GM19025 (cell line): ENCODE results near the gene DNM1.
"Not testable (repeated sequence)": the region's sequence is repeated elsewhere in the genome, so short reads cannot be mapped to it uniquely, and the experiment has no call there.

Experiments used
- ATAC-seq: cut with Tn5 transposase; IDR thresholded peaks from one replicate; pipeline ENCODE4 v1.9.1; 2021; ENCODE audit warnings: mild to moderate bottlenecking, low read depth, moderate library complexity; ENCODE audit not compliant: unreplicated experiment

The DNM1 gene

DNA sequence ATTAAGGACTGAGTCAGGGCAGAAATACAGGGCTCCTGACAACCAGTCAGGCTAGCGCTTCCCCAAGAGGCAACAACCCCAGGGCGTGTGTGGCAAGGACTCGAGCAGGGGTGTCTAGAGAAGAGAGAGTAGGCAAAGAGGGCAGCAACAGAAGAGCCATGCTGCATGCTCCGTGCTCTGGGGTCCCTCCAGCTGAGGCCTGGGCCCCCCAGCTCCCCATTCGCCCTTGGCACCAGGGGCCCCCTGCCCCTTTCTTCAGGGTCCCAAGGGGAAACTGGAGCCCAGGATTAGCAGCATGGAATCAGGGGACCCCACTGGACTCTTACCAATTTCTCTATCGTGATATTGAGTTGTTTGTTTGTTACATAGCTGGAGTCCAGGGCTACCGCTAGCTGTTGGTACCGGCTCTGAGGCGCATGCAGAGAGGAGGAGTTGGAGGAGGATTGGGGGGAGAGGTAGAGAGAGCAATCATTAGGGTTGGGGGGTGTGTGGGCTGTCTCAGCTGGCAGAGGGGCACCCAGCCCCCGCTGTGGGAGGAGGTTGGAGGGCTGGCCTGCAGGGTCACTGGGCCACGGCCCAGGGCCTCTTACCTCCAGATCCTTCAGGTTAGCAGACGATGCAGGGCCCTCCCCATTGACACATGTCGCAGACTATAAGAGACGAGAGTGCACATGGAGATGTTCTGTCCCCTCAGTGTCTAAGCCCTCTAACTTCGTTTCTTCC, 63.9 kb downstream of the DNM1 start:
- ATAC-seq = no peak

DNA sequence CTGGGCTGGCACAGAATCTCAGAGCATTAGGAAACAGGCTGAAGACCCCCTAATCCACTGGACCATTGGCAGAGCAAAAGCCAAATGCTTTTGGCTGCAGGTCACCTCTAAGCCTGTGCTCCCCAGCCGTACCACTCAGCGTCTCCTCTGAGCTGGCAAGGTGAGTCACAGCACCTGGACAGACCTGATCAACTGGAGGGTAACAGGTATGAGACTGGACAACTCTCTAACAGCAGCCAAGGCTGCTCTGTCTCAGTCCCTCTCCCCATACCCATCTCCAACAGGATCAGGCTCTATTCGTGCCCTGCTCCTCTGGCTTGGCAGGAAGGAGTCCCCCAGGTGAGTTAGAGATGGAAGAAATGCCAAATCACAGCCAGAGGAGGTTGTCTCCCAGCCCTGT, 67.9 kb downstream of the DNM1 start:
- no peak for ATAC-seq

DNA sequence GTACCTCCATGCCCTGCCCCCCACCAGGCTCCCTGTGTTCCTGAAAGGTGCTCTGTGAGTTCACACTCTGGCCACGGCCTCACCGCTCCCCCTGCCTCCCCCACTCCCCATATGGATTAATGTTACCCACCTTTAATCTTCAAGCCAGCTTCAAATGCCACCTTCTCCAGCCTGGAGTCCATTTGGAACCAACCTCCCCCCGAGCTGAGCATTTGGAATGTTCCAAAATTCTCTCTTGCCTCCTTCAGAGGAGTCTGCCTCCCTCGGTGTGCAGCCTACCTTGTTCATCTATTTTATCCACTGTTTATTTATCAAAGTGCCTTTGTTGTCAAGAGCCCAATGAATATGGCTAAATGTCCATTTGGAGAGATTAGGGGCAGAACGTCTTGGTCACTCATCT, 68.3 kb downstream of the DNM1 start:
- no peak for ATAC-seq

DNA sequence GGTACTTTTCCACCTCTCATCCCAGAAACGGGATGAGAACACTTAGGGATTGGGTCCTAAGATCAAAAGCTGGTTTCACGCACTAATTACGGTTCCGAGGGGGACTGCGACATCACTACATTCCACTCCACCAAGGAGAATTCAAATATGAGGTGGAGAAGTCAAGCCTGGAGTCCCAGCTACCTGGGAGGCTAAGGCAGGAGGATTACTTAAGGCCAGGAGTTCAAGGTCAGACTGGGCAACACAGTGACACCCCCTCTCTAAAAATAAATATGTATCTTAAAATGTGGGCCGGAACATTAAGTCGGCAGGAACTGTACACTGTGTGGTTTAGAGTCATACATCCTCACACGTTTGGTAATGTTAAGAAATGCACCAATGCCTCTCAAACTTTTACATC, 71.1 kb downstream of the DNM1 start:
- ATAC-seq = no peak

DNA sequence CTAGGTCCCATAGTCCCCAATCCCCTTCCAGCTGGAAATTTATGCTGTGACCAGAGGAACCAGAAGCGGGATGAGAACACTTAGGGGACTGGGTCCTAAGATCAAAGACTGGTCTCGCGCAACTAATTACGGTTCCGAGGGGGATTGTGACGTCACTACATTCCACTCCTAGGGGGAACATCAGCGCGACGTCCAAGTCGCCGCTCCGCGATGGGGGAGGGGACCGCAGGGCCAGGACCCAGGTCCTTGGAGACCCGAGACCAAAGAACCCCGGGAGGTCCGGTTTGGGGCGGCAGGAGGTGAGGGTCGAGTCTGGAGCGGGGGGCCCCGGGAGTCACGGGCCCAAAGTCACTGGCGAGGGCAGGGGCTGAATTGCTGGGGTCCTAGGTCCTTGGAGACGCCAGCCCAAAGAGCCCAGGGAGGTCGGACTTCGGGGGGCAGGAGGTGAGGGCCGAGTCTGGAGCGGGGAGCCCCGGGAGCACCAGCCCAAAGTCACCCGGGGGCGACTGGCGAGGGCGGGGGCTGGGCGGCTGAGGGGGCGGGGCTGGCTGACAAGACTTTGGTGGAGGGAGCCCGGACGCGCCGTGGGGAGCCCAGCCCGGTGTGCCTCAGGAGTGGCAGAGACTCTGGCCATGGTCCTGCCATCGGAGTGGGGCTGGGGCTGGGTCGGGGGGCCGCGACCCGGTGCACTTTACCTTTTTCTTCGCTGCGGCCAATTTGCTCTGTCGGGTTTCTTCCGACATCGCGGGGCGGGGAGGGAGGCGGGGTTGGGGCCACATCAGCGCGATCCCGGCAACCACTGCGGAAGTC, 72.2 kb downstream of the DNM1 start, which contains the start of gene GOLGA2:
Gene GOLGA2, minus strand, starts transcription at position 810 of the 810 bp plus-strand sequence. Its CDS starts 31 bp downstream, at position 779.
- peak; percentile 48 for ATAC-seq

DNA sequence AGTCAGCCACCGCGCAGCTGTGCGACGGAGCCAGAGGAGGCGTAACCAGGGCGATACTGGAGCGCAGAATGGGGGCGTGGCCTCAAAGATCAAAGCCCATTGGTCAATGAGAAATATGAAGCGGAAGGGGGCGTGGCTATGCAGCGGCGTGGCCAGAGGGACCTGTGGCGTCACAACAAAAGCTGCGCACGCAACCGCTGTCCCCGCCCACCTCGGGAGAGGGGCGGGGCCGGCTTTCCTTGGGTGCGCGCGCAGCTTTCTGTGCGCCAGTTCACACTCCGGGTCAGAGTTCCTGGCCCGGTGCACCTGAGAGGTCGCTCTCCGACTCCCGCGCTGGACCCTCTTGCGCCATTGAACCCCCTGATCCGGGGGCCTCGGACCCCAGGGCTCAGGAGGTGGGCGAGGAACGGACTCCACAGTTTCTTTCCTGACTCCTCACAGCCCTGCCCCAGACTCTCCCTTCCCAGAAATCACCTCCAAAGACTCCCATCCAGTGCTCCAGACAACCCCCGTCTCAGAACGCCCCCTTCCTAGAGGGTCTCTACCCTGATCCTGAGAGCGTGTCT, 72.9 kb downstream of the DNM1 start, which contains the start of gene SWI5:
Gene SWI5, plus strand, starts transcription at position 269 of the 566 bp plus-strand sequence.
- ATAC-seq = peak; percentile 96

DNA sequence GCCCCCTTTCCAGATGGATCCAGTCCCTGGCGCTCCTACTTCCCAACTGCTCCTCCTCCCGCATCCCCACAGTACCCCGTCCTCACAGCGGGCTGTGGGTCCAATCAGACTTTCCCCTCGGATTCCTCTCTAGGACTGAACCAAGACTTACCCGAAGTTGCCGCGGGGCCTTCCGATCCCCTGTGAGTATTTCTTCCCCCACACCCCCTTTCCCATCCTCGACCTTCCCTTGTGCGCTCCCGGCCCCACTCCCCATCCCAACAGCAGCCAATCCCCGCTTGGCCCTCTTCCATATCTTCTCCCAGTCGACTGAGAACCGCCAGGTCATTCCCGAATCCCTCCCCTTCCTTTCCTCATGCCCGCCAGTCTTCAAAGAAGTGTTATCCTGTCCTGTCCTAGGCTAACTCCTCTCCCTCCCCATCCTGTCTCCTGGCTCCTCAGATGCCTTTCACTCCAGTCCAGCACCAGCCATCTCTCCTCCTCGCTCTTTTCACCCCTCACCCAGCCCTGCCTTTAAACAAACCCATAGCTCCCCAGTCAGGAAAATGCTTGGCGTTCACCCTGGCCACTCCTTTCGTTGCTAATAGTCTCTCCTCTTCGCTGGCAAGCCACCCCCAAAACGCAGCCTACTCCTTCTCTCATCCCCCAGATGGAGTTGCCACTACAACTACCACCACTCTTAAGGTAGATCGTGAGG, 73.5 kb downstream of the DNM1 start:
- ATAC-seq = no peak

DNA sequence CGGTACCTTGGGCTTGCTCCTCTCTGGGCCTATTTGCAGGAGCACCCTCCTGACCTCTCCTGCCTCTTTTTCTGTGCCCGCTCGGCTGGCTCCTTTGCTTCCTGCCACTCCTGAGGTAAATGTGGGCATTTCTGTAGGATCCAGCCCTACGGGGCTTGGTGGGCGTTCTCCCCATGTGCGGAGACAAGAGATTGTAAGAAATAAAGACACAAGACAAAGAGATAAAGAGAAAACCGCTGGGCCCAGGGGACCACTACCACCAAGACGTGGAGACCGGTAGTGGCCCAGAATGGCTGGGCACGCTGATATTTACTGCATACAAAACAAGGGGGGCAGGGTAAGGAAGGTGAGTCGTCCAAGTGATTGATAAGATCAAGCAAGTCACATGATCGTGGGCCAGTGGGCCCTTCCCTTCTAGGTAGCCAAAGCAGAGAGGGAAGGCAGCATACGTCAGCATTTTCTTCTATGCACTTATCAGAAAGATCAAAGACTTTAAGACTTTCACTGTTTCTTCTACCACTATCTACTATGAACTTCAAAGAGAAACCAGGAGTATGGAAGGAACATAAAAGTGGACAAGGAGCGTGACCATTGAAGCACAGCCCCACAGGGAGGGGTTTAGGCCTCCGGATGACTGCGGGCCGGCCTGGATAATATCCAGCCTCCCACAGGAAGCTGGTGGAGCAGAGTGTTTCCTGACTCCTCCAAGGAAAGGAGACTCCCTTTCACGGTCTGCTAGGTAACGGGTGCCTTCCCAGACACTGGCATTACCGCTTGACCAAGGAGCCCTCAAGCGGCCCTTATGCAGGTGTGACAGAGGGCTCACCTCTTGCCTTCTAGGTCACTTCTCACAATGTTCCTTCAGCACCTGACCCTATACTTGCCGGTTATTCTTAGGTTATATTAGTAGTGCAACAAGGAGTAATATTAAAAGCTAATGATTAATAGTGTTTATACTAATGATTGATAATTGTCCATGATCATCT, 76.2 kb downstream of the DNM1 start:
- not testable (repeated sequence) for ATAC-seq

DNA sequence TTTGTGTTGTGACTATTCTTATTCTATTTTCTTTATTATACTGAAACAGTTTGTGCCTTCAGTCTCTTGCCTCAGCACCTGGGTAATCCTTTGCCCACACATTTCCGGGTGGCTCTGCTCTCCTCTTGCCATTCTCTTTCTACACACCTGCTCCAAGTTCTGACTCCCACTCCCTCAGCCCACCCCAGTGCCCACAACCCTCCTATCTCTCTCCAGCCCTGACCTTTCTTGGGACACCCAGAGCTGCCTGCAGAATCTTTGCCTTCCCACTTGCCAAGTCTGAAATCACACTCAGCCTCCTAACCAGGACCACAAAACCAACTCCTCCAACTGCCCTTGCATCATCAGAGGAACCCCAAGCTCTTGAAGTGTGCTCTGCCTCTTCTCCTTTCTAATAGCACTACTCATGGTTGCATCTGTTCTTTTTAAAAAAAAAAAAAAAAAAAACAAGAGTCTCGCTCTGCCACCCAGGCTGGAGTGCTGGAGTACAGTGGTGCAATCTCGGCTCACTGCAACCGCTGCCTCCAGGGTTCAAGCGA, 77.0 kb downstream of the DNM1 start:
- no peak for ATAC-seq

DNA sequence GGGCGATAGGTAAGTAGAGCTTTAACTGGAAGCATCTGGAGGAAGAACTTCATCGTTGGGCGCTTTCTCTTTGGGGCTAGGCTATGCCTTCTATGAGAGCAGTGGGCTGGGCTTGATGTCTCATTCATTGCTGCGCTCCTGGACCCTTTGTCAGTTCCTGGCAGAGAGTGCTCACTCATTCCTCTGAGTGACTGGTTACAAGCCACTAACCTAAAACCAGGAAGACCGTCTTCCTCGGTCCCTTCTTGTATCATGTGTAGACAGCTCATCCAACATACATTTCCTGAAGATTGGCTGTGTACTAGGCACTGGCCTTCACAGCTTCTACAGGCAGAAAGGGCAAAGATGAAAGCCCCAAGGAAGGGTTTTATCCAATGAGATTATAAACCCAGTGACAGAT, 79.3 kb downstream of the DNM1 start:
- ATAC-seq = no peak

DNA sequence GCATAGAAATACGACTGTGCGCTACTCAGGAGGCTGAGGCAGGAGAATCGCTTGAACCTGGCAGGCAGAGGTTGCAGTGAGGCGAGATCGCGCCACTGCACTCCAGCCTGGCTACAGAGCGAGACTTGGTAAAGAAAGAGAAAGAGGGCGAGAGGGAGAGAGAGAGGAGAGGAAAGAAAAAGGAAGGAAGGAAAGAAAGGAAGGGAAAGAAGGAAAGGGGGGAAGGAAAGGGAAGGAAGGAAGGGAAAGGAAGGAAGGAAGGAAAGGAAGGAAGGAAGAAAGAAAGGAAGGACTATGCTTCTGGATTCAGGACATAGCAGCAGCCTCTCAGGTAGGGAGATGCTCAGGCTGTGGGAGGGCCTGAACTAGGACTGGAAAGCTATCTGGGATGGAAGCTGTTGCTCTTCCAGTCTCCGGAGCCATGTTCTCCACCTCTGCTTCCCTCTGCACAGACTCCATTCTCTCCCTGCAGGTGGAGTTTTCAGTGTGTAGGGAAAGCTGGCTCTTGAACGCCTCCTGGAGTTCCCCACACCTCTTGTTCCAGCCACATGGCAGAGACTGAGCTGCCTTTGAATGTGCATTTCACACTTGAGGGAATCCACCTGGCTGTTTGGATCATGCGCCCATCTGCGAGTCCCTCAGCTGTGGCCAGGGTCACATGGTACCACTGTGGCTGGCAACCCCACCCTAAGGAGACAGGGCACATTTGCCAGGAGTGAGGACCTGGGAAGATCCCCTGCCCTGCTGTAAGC, 82.0 kb downstream of the DNM1 start:
- no peak for ATAC-seq

DNA sequence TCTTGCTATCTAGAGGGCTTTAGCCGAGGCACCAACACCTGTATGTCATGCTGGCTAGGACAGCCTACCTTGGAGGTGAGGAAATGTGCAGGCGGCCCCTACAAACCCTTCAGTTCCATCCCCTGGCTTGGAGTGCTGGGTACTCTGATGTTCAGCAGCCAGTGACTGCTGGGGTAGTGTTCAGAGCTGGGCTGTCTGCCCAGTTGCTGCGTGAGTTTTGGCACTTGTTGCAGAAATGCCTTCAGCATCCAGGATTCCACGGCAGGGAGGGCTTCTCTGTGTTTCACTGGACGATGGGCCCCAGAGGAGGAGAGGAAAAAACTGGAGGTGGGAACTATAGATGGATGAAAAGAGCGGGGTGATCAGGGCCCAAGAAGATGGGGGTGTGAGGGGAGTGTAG, 83.3 kb downstream of the DNM1 start:
- no peak for ATAC-seq

DNA sequence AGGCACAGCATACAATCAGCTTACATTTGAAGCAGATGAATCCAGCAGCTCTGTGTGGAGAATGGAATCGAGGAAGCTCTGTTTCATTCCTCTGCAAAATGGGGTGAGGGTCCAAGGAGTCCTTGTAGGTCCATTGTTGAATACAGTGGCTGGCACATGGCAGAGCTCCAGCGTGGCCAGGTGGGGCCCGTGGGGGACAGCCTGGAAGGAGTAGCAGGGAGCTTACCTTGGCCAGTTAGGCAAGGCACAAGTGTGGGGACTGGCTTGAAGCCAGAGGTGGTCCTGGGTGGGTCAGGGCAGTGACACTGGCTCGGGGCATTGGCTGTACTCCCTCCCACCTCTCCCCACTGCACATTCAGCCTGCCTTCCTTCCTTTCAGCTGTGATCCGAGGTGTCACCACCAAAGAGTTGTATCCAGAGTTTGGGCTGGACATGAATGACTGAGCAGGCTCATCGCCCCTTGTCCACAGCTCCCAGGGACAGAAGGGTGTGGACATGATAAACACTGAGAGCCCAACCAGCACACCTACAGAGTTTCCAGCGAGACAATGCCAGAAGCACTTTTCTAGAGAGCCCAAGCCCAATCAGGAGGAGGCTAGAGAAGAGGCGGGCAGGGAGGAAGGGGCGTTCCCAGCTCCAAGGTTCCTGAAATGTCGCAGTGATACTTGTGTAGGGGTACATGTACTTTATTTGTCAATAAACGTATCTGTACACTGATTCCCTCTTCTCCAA, 85.3 kb downstream of the DNM1 start:
- ATAC-seq = no peak

DNA sequence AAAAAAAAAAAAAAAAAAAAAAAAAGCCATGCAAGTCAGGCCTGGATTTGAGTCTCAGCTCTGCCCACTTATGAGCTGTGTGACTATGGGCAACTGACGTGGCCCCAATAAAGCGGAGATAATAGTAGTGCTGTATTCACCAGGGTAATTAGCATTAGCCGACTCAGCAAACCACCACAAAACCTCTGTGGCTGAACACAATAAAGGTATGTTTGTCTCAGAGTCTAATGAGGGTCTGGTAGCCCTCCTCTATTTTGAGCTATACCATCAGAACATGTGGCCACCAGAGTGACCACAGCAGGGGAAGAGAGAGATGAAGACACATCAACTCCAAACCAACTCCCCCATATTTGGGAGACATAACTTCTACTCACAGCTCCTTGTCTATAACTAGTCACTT, 88.8 kb downstream of the DNM1 start:
- no peak for ATAC-seq

DNA sequence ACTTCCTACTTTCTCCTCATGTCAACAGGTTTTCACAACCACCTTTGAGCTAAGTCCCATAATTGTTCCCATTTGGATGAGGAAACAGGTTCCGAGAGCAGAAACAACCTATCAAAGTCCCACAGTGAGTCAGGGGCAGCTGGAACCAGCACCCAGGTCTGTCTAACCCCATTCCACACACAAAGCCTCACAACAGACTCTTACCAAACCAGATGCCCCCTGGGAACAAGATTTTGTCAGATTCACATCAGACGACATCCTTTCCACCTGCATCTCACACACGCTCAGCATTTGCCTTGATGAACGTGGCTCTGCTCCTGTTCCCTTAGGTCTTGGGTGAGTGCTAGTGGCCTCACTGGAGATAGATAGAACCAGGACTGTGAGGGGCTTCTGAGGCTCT, 89.9 kb downstream of the DNM1 start:
- ATAC-seq = no peak

DNA sequence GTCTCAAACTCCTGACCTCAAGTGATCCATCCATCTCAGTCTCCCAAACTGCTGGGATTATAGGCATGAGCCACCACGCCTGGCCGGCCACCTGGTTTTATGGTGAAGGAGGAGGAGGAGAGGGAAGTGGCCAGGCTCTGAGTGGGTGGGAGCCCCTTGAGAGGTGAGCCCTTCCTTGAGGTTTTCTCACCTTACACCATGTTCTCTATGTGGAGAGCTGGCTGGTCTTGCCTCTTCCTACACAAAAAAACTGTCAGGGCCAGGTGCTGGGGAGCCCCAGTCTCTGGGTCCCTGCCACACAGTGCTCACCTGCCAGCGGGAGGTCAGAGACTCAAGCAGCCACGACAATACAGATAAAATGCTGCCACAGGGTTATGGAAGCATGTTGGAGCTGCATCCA, 91.0 kb downstream of the DNM1 start:
- ATAC-seq = no peak

DNA sequence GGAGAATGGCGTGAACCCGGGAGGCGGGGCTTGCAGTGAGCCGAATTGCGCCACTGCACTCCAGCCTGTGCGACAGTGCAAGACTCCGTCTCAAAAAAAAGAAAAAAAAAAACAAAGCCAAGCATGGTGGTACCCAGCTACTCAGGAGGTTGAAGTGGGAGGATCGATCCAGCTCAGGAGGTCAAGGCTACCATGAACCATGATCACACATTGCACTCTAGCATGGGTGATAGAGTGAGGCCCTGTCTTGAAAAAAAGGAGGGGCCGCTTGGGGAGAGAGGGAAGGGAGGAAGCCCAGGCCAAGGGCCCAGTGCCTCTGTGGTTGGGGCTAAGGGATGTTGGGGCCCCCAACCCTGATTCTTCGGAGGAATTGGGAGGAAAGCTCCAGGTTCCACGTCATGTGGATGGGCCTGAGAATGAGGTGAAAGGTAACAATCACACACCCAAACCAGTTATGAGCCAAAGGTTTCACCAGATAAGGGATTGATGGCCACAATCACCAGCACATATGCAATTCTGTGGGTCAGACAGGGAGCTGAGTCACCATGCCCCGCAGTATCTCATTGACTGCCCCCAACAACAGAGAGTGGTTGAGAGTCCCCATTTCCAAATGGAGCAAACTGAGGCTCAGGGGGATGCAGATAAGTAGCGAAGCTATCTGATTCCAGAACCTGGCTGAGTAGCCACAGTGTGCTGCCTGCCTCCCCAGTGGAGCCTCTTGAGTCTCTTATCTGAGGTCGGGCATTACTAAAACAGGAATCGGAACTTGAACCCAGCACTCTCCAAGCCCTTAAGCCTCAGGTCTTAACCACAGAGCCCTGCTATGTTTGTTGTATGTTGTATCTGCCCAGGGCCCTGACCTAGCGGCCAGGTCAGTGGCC, 93.4 kb downstream of the DNM1 start:
- no peak for ATAC-seq
